ENCODE results near the gene PWP1.
"Not testable (repeated sequence)": the region's sequence is repeated elsewhere in the genome, so short reads cannot be mapped to it uniquely, and the experiment has no call there.

The PWP1 gene

GRCh38 chr12:107684029-107684795 is 1.4 kb upstream of the PWP1 start:
- no peak for ATAC-seq
- Mint-ChIP-seq H3K4me1 (peaks cover 25% of the 10 kb centered on the region), H3K36me3 (peaks cover 40% of the 10 kb centered on the region), H3K9me3 (no peaks in the 10 kb centered on the region), H3K4me3 (peak overlapping the region; percentile 96), H3K27ac (peak overlapping the region; percentile 99)
- DNase-seq (ENCODE audit: low spot score in 2 of 2) = no peak

GRCh38 chr12:107684990-107685359 is 624 bp upstream of the PWP1 start:
- peaks cover 25% of the 10 kb centered on the region for H3K4me1 Mint-ChIP-seq
- H3K36me3 Mint-ChIP-seq = peaks cover 48% of the 10 kb centered on the region
- no peak for DNase-seq (ENCODE audit: low spot score in 2 of 2)
- no peak for ATAC-seq
- peak overlapping the region; percentile 96 for H3K4me3 Mint-ChIP-seq
- peak overlapping the region; percentile 99 for H3K27ac Mint-ChIP-seq
- H3K9me3 Mint-ChIP-seq = no peaks in the 10 kb centered on the region

GRCh38 chr12:107695772-107696171 is 10.2 kb downstream of the PWP1 start:
- peaks cover 100% of the 10 kb centered on the region for H3K36me3 Mint-ChIP-seq
- H3K27ac Mint-ChIP-seq; DNase-seq (ENCODE audit: low spot score in 2 of 2); ATAC-seq; H3K4me3 Mint-ChIP-seq; H3K9me3 Mint-ChIP-seq; H3K4me1 Mint-ChIP-seq: not testable (repeated sequence)

- ATAC-seq (no peak), DNase-seq (ENCODE audit: low spot score in 2 of 2) (no peak)
- H3K27ac Mint-ChIP-seq = no peak overlapping the region
- no peaks in the 10 kb centered on the region for H3K4me1 Mint-ChIP-seq
- H3K36me3 Mint-ChIP-seq = peaks cover 98% of the 10 kb centered on the region
- H3K4me3 Mint-ChIP-seq = no peak overlapping the region
- no peaks in the 10 kb centered on the region for H3K9me3 Mint-ChIP-seq
Measured at GRCh38 chr12:107702106-107702505, 16.5 kb downstream of the PWP1 start.

- DNase-seq (ENCODE audit: low spot score in 2 of 2) (no peak), ATAC-seq (no peak)
- H3K36me3 Mint-ChIP-seq = peaks cover 97% of the 10 kb centered on the region
- H3K4me3 Mint-ChIP-seq = no peak overlapping the region
- H3K9me3 Mint-ChIP-seq = no peaks in the 10 kb centered on the region
- H3K27ac Mint-ChIP-seq = peak overlapping the region; percentile 8
- peaks cover 4% of the 10 kb centered on the region for H3K4me1 Mint-ChIP-seq
Measured at GRCh38 chr12:107704041-107704440, 18.4 kb downstream of the PWP1 start.

GRCh38 chr12:107705522-107705921 is 19.9 kb downstream of the PWP1 start:
- not testable (repeated sequence) for H3K9me3 Mint-ChIP-seq; H3K4me3 Mint-ChIP-seq; ATAC-seq; H3K27ac Mint-ChIP-seq; H3K4me1 Mint-ChIP-seq; DNase-seq (ENCODE audit: low spot score in 2 of 2)
- peaks cover 97% of the 10 kb centered on the region for H3K36me3 Mint-ChIP-seq

- Mint-ChIP-seq H3K4me3 (no peak overlapping the region), H3K27ac (no peak overlapping the region), H3K4me1 (no peaks in the 10 kb centered on the region), H3K9me3 (no peaks in the 10 kb centered on the region), H3K36me3 (peaks cover 58% of the 10 kb centered on the region)
- DNase-seq (ENCODE audit: low spot score in 2 of 2) (no peak), ATAC-seq (no peak)
Measured at GRCh38 chr12:107715780-107716179, 30.2 kb downstream of the PWP1 start.

- Mint-ChIP-seq H3K9me3 (peaks cover 4% of the 10 kb centered on the region), H3K4me1 (no peaks in the 10 kb centered on the region), H3K4me3 (no peak overlapping the region), H3K27ac (no peak overlapping the region), H3K36me3 (peaks cover 30% of the 10 kb centered on the region)
- DNase-seq (ENCODE audit: low spot score in 2 of 2) (no peak), ATAC-seq (peak; percentile 83)
Measured at GRCh38 chr12:107718606-107719005, 33.0 kb downstream of the PWP1 start.

- not testable (repeated sequence) for H3K27ac Mint-ChIP-seq; H3K36me3 Mint-ChIP-seq; H3K9me3 Mint-ChIP-seq; H3K4me1 Mint-ChIP-seq; DNase-seq (ENCODE audit: low spot score in 2 of 2); ATAC-seq; H3K4me3 Mint-ChIP-seq
Measured at GRCh38 chr12:107727327-107727726, 41.7 kb downstream of the PWP1 start.

GRCh38 chr12:107727742-107728141 is 42.1 kb downstream of the PWP1 start:
- H3K36me3 Mint-ChIP-seq; H3K4me3 Mint-ChIP-seq; DNase-seq (ENCODE audit: low spot score in 2 of 2); ATAC-seq; H3K27ac Mint-ChIP-seq; H3K4me1 Mint-ChIP-seq; H3K9me3 Mint-ChIP-seq: not testable (repeated sequence)

- Mint-ChIP-seq H3K9me3 (no peaks in the 10 kb centered on the region), H3K4me1 (no peaks in the 10 kb centered on the region), H3K36me3 (peaks cover 36% of the 10 kb centered on the region), H3K4me3 (no peak overlapping the region), H3K27ac (no peak overlapping the region)
- ATAC-seq = no peak
- no peak for DNase-seq (ENCODE audit: low spot score in 2 of 2)
Measured at GRCh38 chr12:107730618-107731341, 45.2 kb downstream of the PWP1 start.

GRCh38 chr12:107731366-107731765 is 45.8 kb downstream of the PWP1 start:
- Mint-ChIP-seq H3K27ac (no peak overlapping the region), H3K9me3 (no peaks in the 10 kb centered on the region), H3K36me3 (peaks cover 42% of the 10 kb centered on the region), H3K4me1 (peaks cover 4% of the 10 kb centered on the region), H3K4me3 (no peak overlapping the region)
- no peak for ATAC-seq
- DNase-seq (ENCODE audit: low spot score in 2 of 2) = no peak

- no peak for ATAC-seq
- H3K27ac Mint-ChIP-seq = no peak overlapping the region
- no peak for DNase-seq (ENCODE audit: low spot score in 2 of 2)
- peaks cover 52% of the 10 kb centered on the region for H3K36me3 Mint-ChIP-seq
- no peaks in the 10 kb centered on the region for H3K9me3 Mint-ChIP-seq
- H3K4me3 Mint-ChIP-seq = no peak overlapping the region
- H3K4me1 Mint-ChIP-seq = peaks cover 7% of the 10 kb centered on the region
Measured at GRCh38 chr12:107732365-107732764, 46.8 kb downstream of the PWP1 start.

- Mint-ChIP-seq H3K4me3 (no peak overlapping the region), H3K9me3 (no peaks in the 10 kb centered on the region), H3K36me3 (peaks cover 70% of the 10 kb centered on the region), H3K27ac (no peak overlapping the region), H3K4me1 (peaks cover 7% of the 10 kb centered on the region)
- no peak for ATAC-seq
- DNase-seq (ENCODE audit: low spot score in 2 of 2) = no peak
Measured at GRCh38 chr12:107734139-107734538, 48.5 kb downstream of the PWP1 start.

- Mint-ChIP-seq H3K4me3 (no peak overlapping the region), H3K9me3 (no peaks in the 10 kb centered on the region), H3K36me3 (peaks cover 86% of the 10 kb centered on the region), H3K27ac (peak overlapping the region; percentile 33), H3K4me1 (peaks cover 7% of the 10 kb centered on the region)
- DNase-seq (ENCODE audit: low spot score in 2 of 2) (no peak), ATAC-seq (no peak)
Measured at GRCh38 chr12:107735763-107736162, 50.2 kb downstream of the PWP1 start.

- Mint-ChIP-seq H3K4me1 (peaks cover 7% of the 10 kb centered on the region), H3K36me3 (peaks cover 98% of the 10 kb centered on the region), H3K27ac (peak overlapping the region; percentile 33), H3K4me3 (no peak overlapping the region), H3K9me3 (no peaks in the 10 kb centered on the region)
- DNase-seq (ENCODE audit: low spot score in 2 of 2) (no peak), ATAC-seq (no peak)
Measured at GRCh38 chr12:107736914-107737313, 51.3 kb downstream of the PWP1 start.

All from stimulated activated effector memory CD8-positive, alpha-beta T cell treated with anti-CD3 and anti-CD28 coated beads, Interleukin-12 subunit alpha, Interleukin-12 subunit beta, amount 100 ng/mL, for 72 hours (primary cell).